ENCODE data around the gene ERI2.
"Not testable (repeated sequence)": the region's sequence is repeated elsewhere in the genome, so short reads cannot be mapped to it uniquely, and the experiment has no call there.

ERI2 gene

GRCh38 chr16:20762404-20763123 is 43.7 kb downstream of the ERI2 start:
- DNase-seq = no peak

GRCh38 chr16:20761175-20761574 is 45.1 kb downstream of the ERI2 start:
- no peak for DNase-seq

- DNase-seq = no peak
Observed at GRCh38 chr16:20760346-20760745, 45.9 kb downstream of the ERI2 start.

- DNase-seq = not testable (repeated sequence)
Observed at GRCh38 chr16:20755799-20756198, 50.5 kb downstream of the ERI2 start.

- no peak for DNase-seq
Observed at GRCh38 chr16:20755238-20755637, 51.0 kb downstream of the ERI2 start.

- DNase-seq = no peak
Observed at GRCh38 chr16:20753727-20754126, 52.5 kb downstream of the ERI2 start.

- DNase-seq = no peak
Observed at GRCh38 chr16:20750558-20750957, 55.7 kb downstream of the ERI2 start.

- no peak for DNase-seq
Observed at GRCh38 chr16:20749474-20749873, 56.8 kb downstream of the ERI2 start.

GRCh38 chr16:20747030-20747816 is 59.0 kb downstream of the ERI2 start:
- no peak for DNase-seq

- no peak for DNase-seq
Observed at GRCh38 chr16:20746461-20746860, 59.8 kb downstream of the ERI2 start.

Measured in NCI-H446 (cell line).